H1 (cell line): Measurements from ENCODE around the gene SPATA13. TPM values are rescaled to one million over a fixed set of nuclear protein-coding genes. Genes with fewer than 3 reads are reported as not detected.

ENCODE experiments used
- CTCF ChIA-PET: fragments of 300-600 bp; sonication (Branson Sonifier 250); formaldehyde crosslinking; loops from one replicate; lab custom pipeline; 2021; ENCODE audit not compliant: partially characterized antibody; lab: Charles Lee
- POLR2A ChIA-PET: fragments of 300-600 bp; sonication (Branson Sonifier 250); formaldehyde crosslinking; loops from one replicate; lab custom pipeline; 2021; ENCODE audit warnings: inconsistent platforms; ENCODE audit not compliant: partially characterized antibody; lab: Charles Lee
- DNase-seq, 2 experiments: peaks; one replicate each; pipeline versions ENCODE4 v3.0.0 to v3.0.0-alpha.2; 2010 to 2022; ENCODE audit warnings: low spot score in 2 of 2, low read depth in 1 of 2, mixed read lengths in 1 of 2
- FAIRE-seq: peaks from 2 replicates; lab custom pipeline; 2011; peaks lifted over from hg19 to GRCh38; lab: Jason Lieb, UNC
- H2AFZ ChIP-seq: 2 replicates; pipeline ENCODE4 v1.8.1; 2012; ENCODE audit warnings: low read length, inconsistent platforms
- H2AK5ac ChIP-seq: 2 replicates; pipeline ENCODE4 v1.6.1; 2013; ENCODE audit warnings: low read depth, low read length
- H2BK120ac ChIP-seq: replicated peaks from 2 replicates; pipeline ENCODE3; 2013; ENCODE audit warnings: low read depth, low read length, inconsistent platforms
- H2BK12ac ChIP-seq: 2 replicates; pipeline ENCODE4 v1.6.1; 2013; ENCODE audit warnings: low read depth, low read length
- H2BK15ac ChIP-seq: 2 replicates; pipeline ENCODE4 v1.6.1; 2013; ENCODE audit warnings: low read length
- H2BK20ac ChIP-seq: 2 replicates; pipeline ENCODE4 v1.6.1; 2013; ENCODE audit warnings: low read length
- H2BK5ac ChIP-seq: 2 replicates; pipeline ENCODE4 v1.6.1; 2013; ENCODE audit warnings: low read depth, low read length
- H3K14ac ChIP-seq: 2 replicates; pipeline ENCODE4 v1.6.1; 2013; ENCODE audit warnings: inconsistent platforms; ENCODE audit not compliant: insufficient read length
- H3K18ac ChIP-seq: 2 replicates; pipeline ENCODE4 v1.6.1; 2013; ENCODE audit warnings: low read length; ENCODE audit errors: extremely low read depth
- H3K23ac ChIP-seq: 2 replicates; pipeline ENCODE4 v1.6.1; 2013; ENCODE audit warnings: inconsistent platforms; ENCODE audit not compliant: insufficient read length
- H3K23me2 ChIP-seq: 2 replicates; pipeline ENCODE4 v1.6.1; 2013; ENCODE audit warnings: low read depth, low read length
- H3K27ac ChIP-seq: 2 replicates; pipeline ENCODE4 v1.6.1; 2011; ENCODE audit warnings: low read depth, low read length, inconsistent platforms
- H3K27me3 ChIP-seq, 4 experiments: replicated peaks in 1 of 4; 1 replicate in 1 of 4; 2 replicates in 3 of 4; pipeline versions ENCODE4 v1.6.1 to v1.8.1; 2011 to 2013; ENCODE audit warnings: low read length in 3 of 4, mild to moderate bottlenecking in 3 of 4, inconsistent platforms in 2 of 4, mixed read lengths in 2 of 4, moderate library complexity in 1 of 4; ENCODE audit not compliant: control insufficient read depth in 3 of 4, insufficient read depth in 3 of 4; ENCODE audit errors: extremely low read depth in 1 of 4
- H3K36me3 ChIP-seq, 4 experiments: 2 replicates each; pipeline versions ENCODE4 v1.6.1 to v1.8.1; 2011 to 2013; ENCODE audit warnings: mild to moderate bottlenecking in 4 of 4, low read length in 3 of 4, moderate library complexity in 2 of 4, control low read depth in 1 of 4, inconsistent platforms in 1 of 4; ENCODE audit not compliant: insufficient read depth in 4 of 4, control insufficient read depth in 2 of 4
- H3K4ac ChIP-seq: replicated peaks from 2 replicates; pipeline ENCODE3; 2013; ENCODE audit warnings: low read length, low read depth, mixed read lengths, inconsistent platforms; ENCODE audit not compliant: insufficient read length
- H3K4me1 ChIP-seq, 4 experiments: replicated peaks in 1 of 4; 1 replicate in 1 of 4; 2 replicates in 3 of 4; pipeline versions ENCODE4 v1.6.1 to v1.8.1; 2011 to 2013; ENCODE audit warnings: low read length in 3 of 4, inconsistent platforms in 2 of 4, mixed read lengths in 1 of 4; ENCODE audit not compliant: insufficient read depth in 4 of 4, control insufficient read depth in 3 of 4
- H3K4me2 ChIP-seq, 2 experiments: 2 replicates each; pipeline versions ENCODE4 v1.6.1 to v1.8.1; 2011 to 2013; ENCODE audit warnings: low read depth in 2 of 2, low read length in 2 of 2, control low read depth in 1 of 2, inconsistent platforms in 1 of 2, mild to moderate bottlenecking in 1 of 2; ENCODE audit not compliant: insufficient read depth in 1 of 2
- H3K4me3 ChIP-seq, 4 experiments: fragments of 200-600, 300-600 bp in 1 of 4; sonication (generic), shearing (Covaris generic), sonication (Bioruptor Twin) in 1 of 4; 2 replicates each; pipeline versions ENCODE4 v1.5.1 to v1.8.1; 2011 to 2016; ENCODE audit warnings: low read length in 4 of 4, low read depth in 3 of 4, control low read depth in 2 of 4, inconsistent platforms in 2 of 4, mild to moderate bottlenecking in 2 of 4, mixed read lengths in 1 of 4, moderate library complexity in 1 of 4; ENCODE audit not compliant: insufficient read depth in 2 of 4; ENCODE audit errors: extremely low read depth in 1 of 4
- H3K56ac ChIP-seq: replicated peaks from 2 replicates; pipeline ENCODE3; 2013; ENCODE audit warnings: low read depth, mild to moderate bottlenecking, mixed read lengths, low read length, inconsistent platforms; ENCODE audit not compliant: insufficient read length
- H3K79me1 ChIP-seq: 2 replicates; pipeline ENCODE4 v1.6.1; 2013; ENCODE audit warnings: low read depth, low read length, control low read depth
- H3K79me2 ChIP-seq, 2 experiments: 2 replicates each; pipeline versions ENCODE4 v1.6.1 to v1.8.1; 2012 to 2013; ENCODE audit warnings: low read length in 2 of 2, mild to moderate bottlenecking in 2 of 2, inconsistent platforms in 1 of 2; ENCODE audit not compliant: insufficient read depth in 2 of 2, control insufficient read depth in 1 of 2
- H3K9ac ChIP-seq, 4 experiments: replicated peaks in 1 of 4; 1 replicate in 1 of 4; 2 replicates in 3 of 4; pipeline versions ENCODE4 v1.6.1 to v1.8.1; 2011 to 2013; ENCODE audit warnings: low read depth in 3 of 4, low read length in 3 of 4, control low read depth in 2 of 4, mild to moderate bottlenecking in 2 of 4, moderate library complexity in 2 of 4, inconsistent platforms in 1 of 4; ENCODE audit errors: extremely low read depth in 1 of 4
- H3K9me3 ChIP-seq, 2 experiments: 2 replicates each; pipeline versions ENCODE4 v1.6.1 to v1.8.1; 2012 to 2013; ENCODE audit warnings: mild to moderate bottlenecking in 2 of 2, moderate library complexity in 2 of 2, control low read depth in 1 of 2, inconsistent platforms in 1 of 2, low read depth in 1 of 2, low read length in 1 of 2, mixed read lengths in 1 of 2; ENCODE audit not compliant: insufficient read depth in 2 of 2
- H4K20me1 ChIP-seq, 2 experiments: replicated peaks in 1 of 2; 2 replicates each; pipeline versions ENCODE3 to v1.8.1; 2011 to 2013; ENCODE audit warnings: inconsistent platforms in 2 of 2, low read length in 2 of 2, mild to moderate bottlenecking in 1 of 2; ENCODE audit not compliant: insufficient read depth in 2 of 2, control insufficient read depth in 1 of 2
- H4K5ac ChIP-seq: 2 replicates; pipeline ENCODE4 v1.6.1; 2013; ENCODE audit warnings: low read length, low read depth, mixed read lengths, inconsistent platforms; ENCODE audit not compliant: insufficient read length
- H4K8ac ChIP-seq: 2 replicates; pipeline ENCODE4 v1.8.0; 2013; ENCODE audit warnings: mild to moderate bottlenecking, moderate library complexity, low read length, inconsistent platforms; ENCODE audit not compliant: insufficient read depth; ENCODE audit errors: extremely low read depth
- H4K91ac ChIP-seq: replicated peaks from 2 replicates; pipeline ENCODE3; 2013; ENCODE audit warnings: low read length, mixed read lengths, inconsistent platforms; ENCODE audit not compliant: insufficient read length
- CEBPB ChIP-seq: IDR thresholded peaks from 2 replicates; pipeline ENCODE4 v1.6.1; 2012; ENCODE audit warnings: low read depth, low read length
- CHD1 ChIP-seq: IDR thresholded peaks from 2 replicates; pipeline ENCODE4 v1.6.1; 2012; ENCODE audit warnings: low read depth, low read length, improper control_type of control experiment
- FOSL1 ChIP-seq: IDR thresholded peaks from 2 replicates; pipeline ENCODE4 v1.6.1; 2011; ENCODE audit warnings: mild to moderate bottlenecking, low read depth, low read length, moderate library complexity; ENCODE audit not compliant: insufficient read depth
- RFX5 ChIP-seq: IDR thresholded peaks from 2 replicates; pipeline ENCODE4 v1.6.1; 2011; ENCODE audit warnings: low read depth, low read length, improper control_type of control experiment, borderline replicate concordance
- SIN3A ChIP-seq, 2 experiments: IDR thresholded peaks in 1 of 2; conservative IDR thresholded peaks in 1 of 2; 2 replicates each; pipeline ENCODE4 v1.6.1; 2011 to 2012; ENCODE audit warnings: low read length in 2 of 2, improper control_type of control experiment in 1 of 2, low read depth in 1 of 2, mild to moderate bottlenecking in 1 of 2
- SP1 ChIP-seq: IDR thresholded peaks from 2 replicates; pipeline ENCODE4 v1.6.1; 2011; ENCODE audit warnings: low read depth, low read length
- WGBS, 2 experiments: shearing (Covaris generic) in 1 of 2; methylation state at CpG; one replicate each; pipeline versions ENCODE4 v1.1.6 to v1.1.7; 2013 to 2015; ENCODE audit warnings: low lambda C conversion rate in 2 of 2, mixed read lengths in 2 of 2, inconsistent platforms in 1 of 2, low coverage in 1 of 2, missing lambda C conversion rate in 1 of 2; ENCODE audit not compliant: insufficient replicate concordance in 2 of 2, insufficient coverage in 1 of 2, insufficient read length in 1 of 2; ENCODE audit errors: extremely low coverage in 1 of 2, missing lambda C conversion rate in 1 of 2; 5-methylcytosine and 5-hydroxymethylcytosine counted together
- polyA plus RNA-seq, 7 experiments: library from polyadenylated mRNA; depleted of rRNA in 3 of 7; stranded (reverse) in 5 of 7; unstranded in 2 of 7; fragments of >200 nt in 5 of 7; fragments of 200-250 nt in 2 of 7; gene quantifications; 1 replicate in 5 of 7; 2 replicates in 1 of 7; 4 replicates in 1 of 7; pipeline versions ENCODE4 v1.2.1 to v1.2.3, GENCODE V29; 2011 to 2013; ENCODE audit warnings: missing spikeins in 2 of 7, mixed read lengths in 2 of 7
- total RNA-seq: library from RNA; stranded (reverse); fragmentation: NEBNext Ultra II Directional; extraction: Animal tissue kit (Norgen Biotek cat#: 25700); gene quantifications from 2 replicates; pipeline ENCODE4 v1.2.1, GENCODE V29; 2021

Gene SPATA13
- total and polyA plus RNA-seq, 2 of the 8 experiments (the other 6 are each of a cell fraction or from before 2014, with no cell fraction given), result 12.6 to 30.9 TPM

- Histone ChIP-seq H4K91ac (no peak overlapping the region), H3K79me2 (peaks cover 0 to 34% of the 10 kb centered on the region in 2 experiments; a peak in 2 of 4 replicates), H4K8ac (no peak overlapping the region), H3K9me3 (no peaks in the 10 kb centered on the region), H3K14ac (no peak overlapping the region), H3K79me1 (peaks cover 11% of the 10 kb centered on the region), H3K4me1 (peaks cover 8 to 22% (median 17%) of the 10 kb centered on the region in 4 experiments), H2AK5ac (0 out of 2 replicates have a peak overlapping the region, but pooled peaks have one; percentile 11), H3K23me2 (no peaks in the 10 kb centered on the region), H3K4me3 (no peak overlapping the region), H3K27me3 (no peaks in the 10 kb centered on the region), H2BK15ac (no peak overlapping the region), H3K4me2 (0 out of 4 replicates have a peak overlapping the region, but pooled peaks of 1 of the 2 experiments have one; percentile 13), H4K5ac (no peak overlapping the region), H3K27ac (no peak overlapping the region), H3K18ac (no peak overlapping the region), H3K9ac (no peak overlapping the region; a peak in 1 of 7 replicates), H3K56ac (no peak overlapping the region), H2BK120ac (no peak overlapping the region), H4K20me1 (peaks cover 0 to 14% of the 10 kb centered on the region in 2 experiments), H2BK20ac (no peak overlapping the region), H2BK5ac (peak overlapping the region; percentile 46; the same call in 1 of the 2 replicates), H3K4ac (no peak overlapping the region), H2AFZ (no peak overlapping the region), H3K36me3 (0 out of 8 replicates have a peak, but pooled peaks cover 0 to 7% (median under 1%) of the 10 kb centered on the region in 4 experiments), H2BK12ac (no peak overlapping the region), H3K23ac (no peak overlapping the region)
- CTCF ChIA-PET, result interaction anchor here (0.6 to 9.9 kb wide), 15 partner anchors 9 to 299 kb away, joined by 3 to 130 read pairs (median 10); no protein-coding TSS in a partner anchor
- no peak for DNase-seq
- POLR2A ChIA-PET, result interaction anchor here (1.1 to 1.4 kb wide), 2 partner anchors 19 to 165 kb away, joined by 3 to 4 read pairs; no protein-coding TSS in a partner anchor
- 71% methylated on average over 3 of the region's 3 CpGs; no CpG with 5 or more reads in 1 of the 2 experiments for WGBS, 2 experiments
- no peak for FAIRE-seq
- TF ChIP-seq CHD1, result no peak
- TF ChIP-seq SIN3A (conservative IDR thresholded peaks at IDR 0.05 in 1 of 2, IDR thresholded peaks at IDR 0.05 in 1 of 2; ENCODE audit: low read depth in 1 of 2, low read length in 2 of 2), result no peak
- TF ChIP-seq FOSL1, result no peak
- TF ChIP-seq RFX5, result no peak
- TF ChIP-seq CEBPB, result no peak
- TF ChIP-seq SP1, result no peak
Observed at GRCh38 chr13:24218338-24218737, 57.8 kb downstream of the SPATA13 start.
